NCI-H187 (cell line): Measurements from ENCODE around the gene SUN5.
"Not testable (repeated sequence)": the region's sequence is repeated elsewhere in the genome, so short reads cannot be mapped to it uniquely, and the experiment has no call there.

Source experiments
- DNase-seq, 2 experiments: peaks; one replicate each; lab custom pipeline; 2025; lab: John Stamatoyannopoulos, UW

The SUN5 gene

GRCh38 chr20:33004141-33004751 is at the start of gene SUN5:
TSS of gene SUN5 (minus strand) at chr20:33004433. CDS start at chr20:33004340, 93 bp downstream.
- no peak for DNase-seq

- DNase-seq: no peak
Observed at GRCh38 chr20:33053291-33054106, 49.3 kb upstream of the SUN5 start, which contains the start of gene BPIFB3. TSS of gene BPIFB3 (plus strand) at chr20:33053903. CDS start at chr20:33055436, 1,533 bp downstream.

GRCh38 chr20:33051333-33051732 is 47.1 kb upstream of the SUN5 start:
- DNase-seq: no peak

DNA sequence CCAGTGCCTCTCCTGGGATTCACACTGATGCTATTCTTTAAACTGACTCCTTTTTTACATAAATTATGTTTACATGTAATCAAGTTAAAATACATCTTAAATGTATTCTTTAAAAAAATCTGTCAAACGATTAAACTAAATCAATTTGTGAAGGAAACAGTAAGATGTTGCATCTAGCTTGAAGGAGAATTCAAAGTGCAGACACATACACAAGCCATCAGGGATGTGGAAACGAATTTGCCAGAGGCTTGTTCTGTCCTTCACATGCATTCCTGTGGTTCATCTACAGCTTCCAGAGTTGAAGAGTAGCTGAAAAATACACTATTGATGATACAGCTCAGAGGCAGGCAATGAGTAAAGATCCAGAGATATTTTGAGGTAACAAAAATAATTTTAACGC is 42.2 kb upstream of the SUN5 start:
- no peak for DNase-seq

- DNase-seq: not testable (repeated sequence)
Observed at GRCh38 chr20:33045129-33045721, 41.0 kb upstream of the SUN5 start.

DNA sequence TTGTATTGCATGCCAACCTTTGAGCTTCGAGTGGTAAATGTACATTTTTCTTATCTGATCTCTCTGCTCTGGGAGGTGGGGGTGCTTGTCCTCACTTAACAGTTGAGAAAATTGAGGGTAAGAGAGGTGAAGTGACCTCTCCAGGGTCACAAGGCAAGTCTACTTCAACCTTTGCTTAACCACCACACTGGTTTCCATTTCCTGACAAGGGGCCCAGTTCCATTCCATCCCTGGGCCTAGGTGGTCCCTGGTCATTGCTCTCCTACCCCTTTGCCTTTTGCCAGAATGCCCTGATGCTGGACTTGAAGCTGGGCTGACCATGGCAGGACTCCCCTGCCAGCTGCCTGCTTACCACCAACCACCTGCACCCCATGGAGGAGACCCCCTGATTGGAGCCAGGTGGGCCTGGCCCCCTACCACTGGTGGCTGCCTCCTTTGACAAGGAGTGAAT is 39.5 kb upstream of the SUN5 start:
- no peak for DNase-seq

DNA sequence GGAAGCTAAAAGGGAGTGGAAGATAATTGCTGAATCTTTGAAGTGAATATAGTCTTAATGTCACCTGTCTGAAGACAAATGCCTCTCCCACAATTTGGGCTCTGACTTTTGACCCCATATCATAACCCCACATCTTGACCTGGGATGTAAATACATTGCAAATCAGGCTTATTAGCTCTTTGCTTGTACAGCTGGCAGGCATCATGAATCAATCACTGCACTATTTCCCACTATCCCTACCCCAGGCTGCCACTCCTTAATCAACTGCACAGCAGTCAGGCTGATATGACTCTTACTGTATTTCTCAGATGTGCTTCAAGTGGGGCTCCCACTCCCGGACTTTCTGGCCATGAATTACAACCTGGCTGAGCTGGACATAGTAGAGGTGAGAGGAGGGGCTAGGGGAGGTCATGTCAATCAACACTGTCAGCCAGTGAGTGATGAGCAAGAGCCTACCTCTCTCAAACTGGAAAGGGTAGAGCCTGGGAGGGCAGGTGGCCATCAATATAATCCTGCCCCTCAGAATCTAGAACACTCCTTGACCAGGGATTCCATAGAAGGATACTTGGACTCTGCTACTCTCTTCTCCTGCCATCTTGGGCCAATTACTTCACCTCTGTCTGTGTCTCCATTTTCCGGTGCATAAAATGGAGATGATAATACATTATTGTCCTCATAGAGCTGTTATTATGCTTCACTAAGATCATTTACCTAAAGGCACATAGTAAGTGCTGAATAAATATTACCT is 38.9 kb upstream of the SUN5 start:
- no peak for DNase-seq

DNA sequence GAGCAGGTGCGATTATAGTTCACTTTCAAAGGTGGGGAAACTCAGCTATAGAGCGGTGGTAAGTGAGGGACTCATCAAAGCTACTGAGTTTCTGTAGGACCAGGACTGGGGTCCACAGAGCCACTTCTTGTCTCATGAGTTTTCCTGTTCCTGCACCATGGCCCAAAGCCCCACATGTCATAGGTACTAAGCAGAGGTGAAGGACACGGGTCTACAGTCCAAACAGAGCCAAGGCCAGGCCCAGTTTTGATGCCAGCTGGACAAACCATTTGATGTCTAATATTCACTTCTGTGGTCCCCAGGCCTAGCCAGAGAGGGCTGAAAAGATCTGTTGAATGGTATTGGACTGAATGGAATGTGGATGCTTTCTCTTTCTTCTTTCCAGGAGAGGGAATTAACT is 38.2 kb upstream of the SUN5 start:
- DNase-seq: no peak

GRCh38 chr20:33038243-33038642 is 34.0 kb upstream of the SUN5 start:
- DNase-seq: no peak

DNA sequence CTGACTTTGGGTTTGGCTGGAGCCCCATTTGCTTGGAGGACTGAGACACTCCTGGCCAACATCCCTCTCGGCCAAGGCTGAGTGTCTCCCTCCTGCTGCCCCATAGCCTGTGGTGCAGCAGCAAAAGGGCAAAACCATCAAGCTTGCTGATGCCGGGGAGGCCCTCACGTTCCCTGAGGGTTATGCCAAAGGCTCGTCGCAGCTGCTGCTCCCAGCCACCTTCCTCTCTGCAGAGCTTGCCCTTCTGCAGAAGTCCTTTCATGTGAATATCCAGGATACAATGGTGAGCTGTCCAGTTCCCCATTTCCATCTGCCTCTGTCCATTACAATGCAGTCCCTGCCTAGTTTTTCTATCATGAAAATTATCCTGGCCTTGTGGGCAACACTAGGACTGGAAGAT is 33.2 kb upstream of the SUN5 start:
- no peak for DNase-seq

DNA sequence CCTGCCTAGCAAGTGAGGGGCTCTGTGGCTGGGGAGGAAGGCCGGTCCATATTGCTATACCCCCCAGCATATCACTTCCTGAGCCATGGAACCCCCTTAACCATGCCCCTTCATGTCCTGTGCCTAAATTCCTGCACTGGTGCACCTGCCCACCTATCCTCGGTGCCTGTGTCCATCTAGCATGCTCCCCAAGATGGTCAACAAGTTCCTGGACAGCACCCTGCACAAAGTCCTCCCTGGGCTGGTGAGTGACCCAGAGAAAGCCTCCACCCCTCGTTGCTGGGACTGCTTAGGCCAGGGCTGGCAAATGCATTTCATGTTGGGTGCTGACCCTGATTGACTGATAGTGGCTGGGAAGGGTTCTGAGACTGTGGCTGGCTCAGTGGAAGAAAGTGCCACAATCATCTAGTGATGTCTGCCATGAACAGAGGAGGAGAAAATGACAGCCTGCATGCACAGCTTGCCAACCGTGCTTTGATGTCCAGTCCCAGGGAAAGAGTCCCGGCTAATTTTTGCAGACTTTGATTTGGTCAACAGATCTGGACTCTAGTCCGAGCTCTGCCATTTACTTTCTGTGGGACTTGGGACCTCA is 30.8 kb upstream of the SUN5 start:
- DNase-seq: no peak

- DNase-seq: no peak
Observed at GRCh38 chr20:33034115-33034514, 29.9 kb upstream of the SUN5 start.

- no peak for DNase-seq
Observed at GRCh38 chr20:33033381-33033780, 29.1 kb upstream of the SUN5 start.

DNA sequence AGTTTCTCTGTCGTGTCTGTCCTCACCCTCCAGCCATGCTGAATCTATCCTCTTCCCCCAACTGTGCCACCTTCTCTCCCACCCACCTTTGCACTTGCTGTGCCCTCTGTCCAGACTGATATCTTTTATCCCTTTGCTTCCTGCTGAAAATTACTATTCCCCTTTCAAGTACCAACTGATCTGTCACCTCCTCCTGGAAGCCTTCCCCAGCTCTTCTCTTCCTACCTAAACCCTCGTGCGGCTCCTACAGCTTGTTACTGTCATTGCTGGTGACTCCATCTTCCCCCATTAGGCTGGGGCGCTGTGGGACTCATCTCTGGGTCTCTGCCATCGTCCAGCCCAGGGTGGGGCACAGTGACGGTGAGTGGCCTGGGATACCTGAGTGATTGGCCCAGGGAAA is 28.3 kb upstream of the SUN5 start:
- no peak for DNase-seq

- no peak for DNase-seq
Observed at GRCh38 chr20:33031531-33031930, 27.3 kb upstream of the SUN5 start, which contains the start of gene BPIFB6. TSS of gene BPIFB6 (plus strand) at chr20:33031648. CDS start at chr20:33031648, 0 bp downstream.

DNA sequence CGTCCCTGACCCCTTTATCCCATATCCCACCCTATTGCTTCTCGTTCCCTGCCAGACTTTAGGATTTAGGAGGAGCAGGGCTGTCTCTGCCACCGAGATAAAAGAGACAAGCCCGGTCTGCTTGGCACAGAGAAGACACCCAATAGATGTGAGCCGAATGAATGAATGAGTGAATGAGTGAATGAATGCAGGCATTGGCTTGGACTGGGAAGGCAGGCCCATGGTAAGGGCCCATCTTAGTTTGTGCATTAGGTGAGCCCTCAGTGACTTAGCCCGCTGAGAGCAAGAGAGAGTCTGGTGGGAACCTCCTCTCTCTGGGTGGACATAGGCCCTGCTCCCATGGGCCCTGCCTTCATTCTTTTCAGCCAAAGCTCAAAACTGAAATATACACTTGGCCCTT is 26.3 kb upstream of the SUN5 start:
- DNase-seq: no peak

GRCh38 chr20:33030076-33030475 is 25.8 kb upstream of the SUN5 start:
- no peak for DNase-seq

DNA sequence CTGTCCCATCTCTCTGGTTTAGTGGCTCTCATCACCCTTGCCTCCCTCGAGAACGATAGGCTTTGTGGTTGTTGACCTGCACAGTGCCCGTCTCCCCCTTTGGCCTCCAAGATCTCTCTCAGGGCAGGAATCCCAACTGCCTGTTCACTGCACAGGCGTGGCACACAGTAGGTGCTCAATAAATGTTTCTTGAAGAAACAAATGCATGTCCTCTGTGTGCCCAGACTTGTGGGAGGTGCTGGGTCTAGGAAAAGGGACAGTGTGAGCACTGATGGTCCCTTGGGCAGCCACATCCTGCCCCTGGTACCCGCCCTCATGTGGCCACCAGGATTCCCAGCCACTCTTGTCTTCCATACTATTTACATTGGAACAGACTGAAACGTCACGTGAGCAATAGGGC is 24.6 kb upstream of the SUN5 start:
- no peak for DNase-seq

DNA sequence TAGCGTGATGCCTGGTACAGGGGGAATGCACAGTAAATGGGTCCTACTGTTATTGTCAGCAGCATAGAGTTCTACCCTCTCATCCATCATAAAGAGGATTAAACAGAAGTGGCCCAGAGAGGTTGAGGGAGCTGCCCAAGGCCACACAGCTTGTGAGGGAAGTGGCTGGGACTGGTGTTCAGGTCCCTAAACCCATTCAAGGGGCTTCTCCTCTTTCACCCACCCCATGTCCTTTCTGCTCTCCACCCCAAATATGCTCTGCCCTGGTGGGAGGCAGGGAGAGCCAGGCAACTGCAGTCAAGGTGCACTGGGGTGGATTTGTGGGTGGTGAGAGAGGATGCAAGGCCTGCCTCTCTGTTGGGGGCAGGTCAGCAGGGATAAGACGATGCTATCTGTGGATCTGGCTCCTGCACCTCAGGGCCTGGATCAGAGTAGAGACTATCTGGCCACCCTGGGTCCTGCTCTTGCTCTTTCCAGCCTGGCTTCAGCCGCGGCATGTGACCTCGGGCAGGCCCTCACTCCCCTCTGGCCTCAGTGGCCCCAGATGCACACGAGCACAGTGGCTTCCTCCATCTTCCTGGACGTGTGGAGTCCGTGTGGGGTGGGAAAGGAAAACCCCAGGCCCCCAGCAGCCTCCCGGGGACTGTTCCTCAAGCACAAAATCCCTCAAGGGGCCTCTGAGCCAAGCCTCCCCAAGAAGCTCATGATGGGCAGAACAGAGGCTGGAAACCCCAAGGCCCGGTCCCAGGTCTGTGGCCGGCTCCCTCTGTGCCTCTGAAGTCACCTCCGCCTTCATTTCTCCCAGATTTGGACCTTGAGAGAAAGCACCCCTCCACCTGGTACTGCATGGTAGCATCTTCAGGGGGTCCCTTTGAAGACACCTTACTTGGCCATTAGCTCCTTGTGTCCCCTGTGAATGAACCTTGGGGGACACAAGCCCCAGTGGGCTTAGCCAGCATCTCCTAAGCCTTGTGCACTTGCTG is 23.8 kb upstream of the SUN5 start:
- DNase-seq: no peak
